Brain pericyte (primary cell): ENCODE data around the gene ZNF440.
"Not testable (repeated sequence)": the region's sequence is repeated elsewhere in the genome, so short reads cannot be mapped to it uniquely, and the experiment has no call there.

Experiments used
- DNase-seq: peaks from one replicate; pipeline ENCODE4 v3.0.0-alpha.2; 2012; ENCODE audit warnings: low read depth, low spot score

ZNF440 gene

DNA sequence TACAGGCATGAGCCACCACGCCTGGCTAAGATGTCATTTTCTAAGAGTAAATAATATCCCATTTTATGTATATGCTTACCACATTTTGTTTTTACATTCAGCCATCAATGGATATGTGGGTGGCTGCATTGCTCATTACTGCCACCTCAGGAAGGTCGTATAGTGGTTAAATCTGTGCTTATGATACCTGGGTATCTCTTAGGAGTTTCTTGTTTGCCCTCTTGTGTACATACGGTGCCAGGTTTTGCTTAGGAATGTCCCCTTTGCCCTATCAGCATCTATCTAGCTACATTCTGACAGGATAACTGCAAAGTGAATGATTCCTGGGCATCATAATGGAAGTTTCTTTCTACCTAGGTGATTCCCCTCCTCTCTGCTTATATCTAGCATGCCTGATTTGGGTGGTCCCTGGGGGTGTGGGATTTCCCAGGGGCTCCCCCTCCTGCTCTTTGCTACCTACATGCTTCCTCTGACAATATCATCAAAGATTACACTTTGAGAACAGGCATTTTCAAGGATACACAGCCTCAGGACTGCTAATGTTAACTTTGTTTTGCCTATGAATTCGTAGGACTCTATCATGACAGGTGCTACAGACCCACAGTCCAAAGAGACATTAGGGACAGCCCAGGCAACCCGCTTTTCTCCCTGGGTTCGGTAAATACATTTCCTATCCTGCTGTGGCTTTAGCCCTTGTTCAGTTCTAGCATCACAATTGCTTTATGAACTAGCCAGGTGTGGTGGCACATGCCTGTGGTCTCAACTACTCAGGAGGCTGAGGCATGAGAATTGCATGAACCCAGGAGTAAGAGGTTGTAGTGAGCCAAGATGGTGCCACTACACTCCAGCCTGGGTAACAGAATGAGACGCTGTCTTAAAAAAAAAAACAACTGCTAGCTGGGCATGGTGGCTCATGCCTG lies 15.1 kb downstream of the ZNF440 start:
- not testable (repeated sequence) for DNase-seq

DNA sequence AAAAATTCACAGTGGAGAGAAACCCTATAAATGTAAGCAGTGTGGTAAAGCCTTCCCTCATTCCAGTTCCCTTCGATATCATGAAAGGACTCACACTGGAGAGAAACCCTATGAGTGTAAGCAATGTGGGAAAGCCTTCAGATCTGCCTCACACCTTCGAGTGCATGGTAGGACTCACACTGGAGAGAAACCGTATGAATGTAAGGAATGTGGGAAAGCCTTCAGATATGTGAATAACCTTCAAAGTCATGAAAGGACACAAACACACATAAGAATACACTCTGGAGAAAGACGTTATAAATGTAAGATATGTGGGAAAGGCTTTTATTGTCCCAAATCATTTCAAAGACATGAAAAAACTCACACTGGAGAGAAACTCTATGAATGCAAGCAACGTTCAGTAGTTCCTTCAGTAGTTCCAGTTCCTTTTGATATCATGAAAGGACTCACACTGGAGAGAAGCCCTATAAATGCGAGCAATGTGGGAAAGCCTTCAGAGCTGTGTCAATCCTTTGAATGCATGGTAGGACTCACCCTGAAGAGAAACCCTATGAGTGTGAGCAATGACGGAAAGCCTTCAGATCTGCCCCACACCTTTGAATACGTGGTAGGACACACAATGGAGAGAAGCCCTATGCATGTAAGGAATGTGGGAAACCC lies 18.3 kb downstream of the ZNF440 start:
- no peak for DNase-seq

DNA sequence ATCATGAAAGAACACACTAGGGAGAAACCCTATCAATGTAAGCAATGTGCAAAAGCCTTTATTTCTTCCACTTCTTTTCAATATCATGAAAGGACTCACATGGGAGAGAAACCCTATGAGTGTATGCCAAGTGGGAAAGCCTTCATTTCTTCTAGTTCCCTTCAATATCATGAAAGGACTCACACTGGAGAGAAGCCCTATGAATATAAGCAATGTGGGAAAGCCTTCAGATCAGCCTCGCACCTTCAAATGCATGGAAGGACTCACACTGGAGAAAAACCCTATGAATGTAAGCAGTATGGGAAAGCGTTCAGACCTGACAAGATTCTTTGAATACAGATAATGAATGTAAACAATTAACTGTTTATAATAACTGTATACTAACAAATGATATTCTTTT lies 19.5 kb downstream of the ZNF440 start:
- DNase-seq = no peak

DNA sequence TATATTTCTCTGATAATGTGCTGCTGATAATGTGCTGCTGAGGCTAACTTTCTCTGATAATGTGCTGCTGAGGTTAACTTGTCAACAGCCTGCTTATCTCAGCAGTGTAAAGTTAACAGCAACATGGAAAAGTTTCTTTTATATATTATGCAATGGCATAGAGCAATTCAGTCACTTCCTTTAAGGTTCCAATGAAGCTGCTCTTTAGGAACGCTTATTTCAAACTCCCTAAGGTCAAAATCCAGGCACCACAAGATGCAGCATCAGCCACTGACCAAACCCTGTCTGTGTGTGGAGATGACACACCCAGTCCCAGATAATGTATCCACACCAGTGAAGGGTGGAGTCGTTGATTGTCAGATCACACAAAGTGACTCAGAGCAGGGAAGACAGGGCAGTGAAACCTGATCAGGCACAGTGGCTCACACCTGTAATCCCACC lies 21.6 kb downstream of the ZNF440 start:
- DNase-seq = not testable (repeated sequence)

DNA sequence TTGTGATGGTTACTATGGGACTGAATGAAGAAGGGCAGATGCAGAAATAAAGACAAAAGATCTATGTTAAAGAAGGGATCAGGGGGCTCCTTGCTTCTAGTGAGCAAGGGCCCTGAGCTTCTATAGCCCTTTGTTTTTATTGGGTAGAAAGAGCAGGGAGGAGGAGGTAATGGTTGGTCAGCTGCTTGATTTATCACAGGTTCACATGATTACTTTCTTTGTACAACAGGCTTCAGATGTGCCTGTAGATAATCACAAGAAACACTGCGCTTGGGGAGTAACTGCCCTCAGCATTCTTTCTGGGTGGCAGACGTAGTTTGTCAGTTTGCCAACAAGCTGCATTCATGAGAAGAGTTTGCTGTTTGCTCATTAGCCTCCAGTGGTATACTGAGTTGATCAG lies 29.6 kb downstream of the ZNF440 start:
- DNase-seq = no peak

DNA sequence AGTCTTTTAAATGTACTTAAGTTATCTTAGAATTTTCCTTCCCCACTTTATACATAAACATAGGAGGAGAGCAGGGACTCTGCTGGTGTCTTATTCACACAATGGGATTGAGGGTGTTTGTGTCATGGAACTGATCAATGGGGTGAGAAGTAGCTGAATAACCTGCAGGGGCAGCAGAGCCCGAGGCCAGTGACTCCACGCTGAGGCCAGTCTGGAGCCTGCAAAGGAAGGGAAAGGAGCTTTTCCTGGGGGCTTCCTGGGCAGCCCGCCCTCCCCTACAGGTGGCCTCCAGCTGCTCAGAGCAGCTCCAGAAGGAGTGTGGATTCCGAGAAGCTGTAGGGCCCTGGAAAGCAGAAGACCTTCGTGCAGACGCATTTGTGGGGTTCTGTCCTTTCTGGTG lies 33.5 kb downstream of the ZNF440 start:
- not testable (repeated sequence) for DNase-seq

DNA sequence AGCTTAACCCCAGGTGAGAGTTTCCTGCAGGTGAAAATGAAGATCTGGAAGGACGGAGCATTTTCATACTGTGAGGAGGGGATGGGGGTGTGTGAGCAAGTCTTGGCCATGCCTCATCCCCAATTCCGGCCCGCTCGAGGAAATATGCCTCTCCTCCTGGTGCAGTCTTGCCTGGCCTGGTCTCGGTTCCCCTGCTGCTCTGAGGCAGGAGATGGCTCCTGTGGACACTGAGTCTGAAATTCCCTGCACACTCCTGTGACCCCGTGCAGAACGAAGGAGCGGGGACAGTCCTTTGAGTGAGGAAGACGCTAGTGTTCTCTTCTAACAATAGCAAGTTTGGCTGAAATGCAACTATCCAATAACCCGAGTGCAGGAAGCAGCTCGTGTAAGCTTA lies 34.1 kb downstream of the ZNF440 start:
- DNase-seq = no peak

DNA sequence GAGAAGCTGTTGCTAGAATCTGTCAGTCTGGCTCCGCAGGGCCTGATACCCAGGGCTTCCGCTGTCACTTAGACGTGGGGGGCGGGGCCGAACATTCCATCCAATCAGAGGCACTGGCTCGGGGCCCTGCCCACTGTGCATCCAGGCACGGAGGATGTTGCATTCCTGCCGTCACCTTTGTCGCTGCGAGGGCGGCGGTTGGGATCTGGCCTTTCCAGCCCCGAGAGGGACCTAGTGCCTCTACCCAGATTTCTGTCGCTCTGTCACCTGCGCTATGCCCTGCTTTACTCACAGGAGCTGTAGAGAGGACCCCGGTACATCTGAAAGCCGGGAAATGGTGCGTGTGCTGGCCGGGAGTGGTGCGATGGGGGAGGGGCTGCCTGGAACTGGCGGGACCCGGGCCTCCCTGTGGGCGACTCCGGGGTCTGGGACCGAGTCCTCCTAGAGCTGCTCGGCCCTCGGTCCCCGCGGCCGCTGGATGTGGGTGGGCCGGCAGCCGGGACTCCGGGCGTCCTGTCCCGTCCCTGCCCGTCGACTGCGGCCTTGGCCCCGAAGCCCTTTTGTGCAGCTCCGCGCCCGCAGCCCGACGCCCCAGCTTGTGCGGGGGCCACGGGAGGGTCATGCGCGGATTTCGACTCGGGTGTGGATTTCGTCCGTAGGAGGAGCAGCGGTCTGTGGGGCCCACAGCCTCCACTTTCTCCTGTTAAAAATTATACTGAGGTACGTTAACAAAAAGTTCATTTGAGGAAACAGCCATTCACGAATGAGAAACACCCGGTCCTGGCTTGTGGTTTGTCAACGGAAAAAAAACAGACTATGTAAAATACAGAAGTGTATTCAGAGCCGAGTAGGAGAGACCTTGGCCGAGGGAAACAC lies 34.8 kb downstream of the ZNF440 start, which contains the start of gene ZNF439:
Gene ZNF439, plus strand, starts transcription at position 133 of the 876 bp plus-strand sequence. Its CDS starts 142 bp downstream, at position 275.
- no peak for DNase-seq

DNA sequence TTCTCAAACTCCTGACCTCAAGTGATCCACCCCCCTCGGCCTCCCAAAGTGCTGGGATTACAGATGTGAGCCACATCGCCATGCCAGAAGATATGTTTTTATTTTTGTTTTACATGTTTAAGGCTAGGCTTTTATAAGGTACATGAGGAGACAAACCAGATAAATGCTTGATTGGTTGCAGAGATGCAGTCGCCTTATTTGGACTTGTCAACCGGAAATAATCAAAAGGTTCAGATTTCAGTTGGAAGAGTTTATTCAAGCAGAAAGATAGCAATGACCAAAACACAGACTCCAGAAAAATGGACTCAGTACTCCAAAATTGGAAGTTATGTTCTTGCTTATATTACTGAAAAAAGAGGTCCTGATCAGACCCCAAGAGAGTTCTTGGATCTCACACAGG lies 36.2 kb downstream of the ZNF440 start:
- DNase-seq = not testable (repeated sequence)

DNA sequence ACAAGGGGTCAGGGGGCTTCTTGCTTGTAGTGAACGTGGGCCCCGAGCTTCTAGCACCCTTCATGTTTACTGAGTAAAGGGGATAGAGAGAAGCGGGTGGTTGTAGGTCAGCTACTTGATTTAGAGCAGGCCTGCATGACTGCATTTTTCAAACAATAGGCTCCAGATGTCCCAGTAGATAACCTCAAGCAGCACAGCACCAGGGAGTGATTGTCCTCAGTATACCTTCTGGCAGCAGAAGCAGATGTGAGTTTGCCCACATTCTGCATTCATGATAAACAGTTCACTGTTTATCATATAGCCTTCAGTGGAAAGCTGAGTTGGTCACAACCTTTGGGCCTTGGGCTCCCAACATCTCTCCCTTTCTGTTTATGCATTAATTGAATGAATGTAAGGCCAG lies 39.3 kb downstream of the ZNF440 start:
- no peak for DNase-seq

DNA sequence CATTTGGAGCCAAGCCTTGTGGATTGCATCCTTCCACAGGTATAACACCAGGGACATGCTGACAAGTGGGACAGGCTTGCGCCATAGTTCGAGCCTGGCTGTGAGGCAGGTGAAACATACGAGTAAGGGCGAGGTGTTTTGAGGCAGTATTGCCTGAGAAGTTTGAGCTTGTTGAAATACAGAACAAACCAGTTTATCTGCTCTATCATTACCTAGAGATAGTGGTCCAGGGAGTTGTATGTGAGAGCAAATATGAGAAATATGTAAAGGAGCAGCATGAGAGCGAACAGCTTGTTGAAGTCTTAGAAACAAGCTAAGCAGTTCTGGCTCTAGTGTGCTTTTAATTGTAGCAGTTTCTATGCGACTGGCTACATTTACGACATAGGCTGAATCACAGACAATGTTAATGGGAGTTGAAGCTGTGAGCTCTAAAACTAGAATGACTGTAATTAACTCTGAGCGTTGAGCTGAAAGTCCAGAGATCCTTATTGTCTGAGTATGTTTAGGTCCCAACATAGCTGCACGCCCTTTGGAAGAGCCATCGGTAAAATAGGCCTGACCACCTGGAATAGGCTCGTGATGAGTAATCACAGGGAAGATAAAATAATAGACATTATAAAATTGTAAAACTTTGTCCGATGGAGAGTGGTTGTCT lies 42.6 kb downstream of the ZNF440 start:
- no peak for DNase-seq

DNA sequence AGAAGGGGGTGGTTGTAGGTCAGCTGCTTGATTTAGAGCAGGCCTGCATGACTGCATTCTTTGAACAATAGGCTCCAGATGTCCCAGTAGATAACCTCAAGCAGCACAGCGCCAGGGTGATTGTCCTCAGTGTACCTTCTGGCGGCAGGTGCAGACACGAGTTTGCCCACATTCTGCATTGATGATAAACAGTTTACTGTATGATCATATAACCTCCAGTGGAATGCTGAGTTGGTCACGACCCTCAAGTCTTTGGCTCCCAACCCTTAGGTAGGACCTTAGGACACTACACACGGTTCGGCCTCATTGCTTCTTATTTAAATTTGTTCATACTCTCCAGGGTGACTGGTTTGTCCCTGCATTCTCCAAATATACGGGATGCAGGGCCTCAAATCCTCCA lies 46.6 kb downstream of the ZNF440 start:
- no peak for DNase-seq

DNA sequence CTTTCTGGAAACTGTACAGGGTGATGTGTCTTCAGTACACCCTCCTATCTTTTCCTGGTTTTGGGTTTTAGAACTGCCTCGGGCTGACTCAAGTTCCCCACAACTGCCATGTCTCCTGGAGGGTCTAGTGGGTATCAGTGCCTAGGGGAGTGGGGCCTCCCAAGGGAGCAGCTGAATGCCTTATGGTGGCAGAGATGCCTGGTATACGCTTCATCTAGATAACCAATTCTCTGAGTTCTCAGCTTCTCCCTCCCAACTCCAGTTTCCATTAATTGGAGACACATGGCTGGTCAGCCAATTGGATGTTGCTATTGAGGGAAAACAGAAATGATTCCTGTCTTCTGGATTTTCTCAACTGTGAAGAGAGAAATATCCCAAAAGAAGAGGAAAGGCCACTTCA lies 47.2 kb downstream of the ZNF440 start:
- no peak for DNase-seq

DNA sequence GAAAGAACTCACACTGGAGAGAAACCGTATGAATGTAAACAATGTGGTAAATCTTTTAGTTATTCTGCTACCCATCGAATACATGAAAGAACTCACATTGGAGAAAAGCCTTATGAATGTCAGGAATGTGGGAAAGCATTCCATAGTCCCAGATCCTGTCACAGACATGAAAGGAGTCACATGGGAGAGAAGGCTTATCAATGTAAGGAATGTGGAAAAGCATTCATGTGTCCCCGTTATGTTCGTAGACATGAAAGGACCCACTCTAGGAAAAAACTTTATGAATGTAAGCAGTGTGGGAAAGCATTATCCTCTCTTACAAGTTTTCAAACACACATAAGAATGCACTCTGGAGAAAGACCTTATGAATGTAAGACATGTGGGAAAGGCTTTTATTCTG lies 53.7 kb downstream of the ZNF440 start:
- not testable (repeated sequence) for DNase-seq

DNA sequence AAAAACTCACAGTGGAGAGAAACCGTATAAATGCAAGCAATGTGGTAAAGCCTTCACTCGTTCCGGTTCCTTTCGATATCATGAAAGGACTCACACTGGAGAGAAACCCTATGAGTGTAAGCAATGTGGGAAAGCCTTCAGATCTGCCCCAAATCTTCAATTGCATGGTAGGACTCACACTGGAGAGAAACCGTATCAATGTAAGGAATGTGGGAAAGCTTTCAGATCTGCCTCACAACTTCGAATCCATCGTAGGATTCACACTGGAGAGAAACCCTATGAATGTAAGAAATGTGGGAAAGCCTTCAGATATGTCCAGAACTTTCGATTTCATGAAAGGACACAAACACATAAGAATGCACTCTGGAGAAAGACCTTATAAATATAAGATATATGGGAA lies 54.1 kb downstream of the ZNF440 start:
- no peak for DNase-seq

DNA sequence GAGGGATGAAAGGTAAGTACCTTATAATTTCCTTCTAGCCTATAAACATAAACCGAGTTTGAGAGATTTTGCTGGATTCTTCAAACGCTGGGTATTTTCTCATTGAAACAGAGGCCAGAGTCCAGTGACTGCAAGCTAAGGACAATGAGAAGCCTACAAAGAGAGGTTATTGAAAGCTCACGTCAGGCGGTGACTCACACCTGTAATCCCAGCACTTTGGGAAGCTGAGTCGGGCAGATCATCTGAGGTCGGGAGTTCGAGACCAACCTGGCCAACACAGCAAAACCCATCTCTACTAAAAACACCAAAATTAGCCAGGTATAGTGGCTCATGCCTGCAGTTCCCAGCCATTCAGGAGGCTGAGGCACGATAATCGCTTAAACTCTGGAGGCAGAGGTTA lies 58.6 kb downstream of the ZNF440 start:
- no peak for DNase-seq

DNA sequence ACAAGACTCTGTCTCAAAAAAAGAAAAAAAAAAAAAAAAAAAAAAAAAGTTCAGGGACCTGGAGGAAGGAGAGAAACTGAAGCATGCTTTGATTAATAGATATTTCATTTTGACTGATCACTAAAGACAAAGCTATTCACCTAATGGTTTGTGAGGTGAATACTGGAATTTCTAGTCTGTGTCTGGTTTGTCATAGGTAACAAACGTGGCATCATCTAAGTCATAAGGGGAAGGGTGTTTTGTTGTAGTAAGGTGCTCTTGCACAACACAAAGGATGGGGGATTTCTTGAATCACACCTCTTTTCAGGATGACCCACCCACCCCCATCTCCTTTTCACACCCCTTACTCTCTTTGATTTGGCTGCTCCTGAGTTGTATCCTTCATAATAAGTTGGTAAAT lies 59.7 kb downstream of the ZNF440 start:
- no peak for DNase-seq

DNA sequence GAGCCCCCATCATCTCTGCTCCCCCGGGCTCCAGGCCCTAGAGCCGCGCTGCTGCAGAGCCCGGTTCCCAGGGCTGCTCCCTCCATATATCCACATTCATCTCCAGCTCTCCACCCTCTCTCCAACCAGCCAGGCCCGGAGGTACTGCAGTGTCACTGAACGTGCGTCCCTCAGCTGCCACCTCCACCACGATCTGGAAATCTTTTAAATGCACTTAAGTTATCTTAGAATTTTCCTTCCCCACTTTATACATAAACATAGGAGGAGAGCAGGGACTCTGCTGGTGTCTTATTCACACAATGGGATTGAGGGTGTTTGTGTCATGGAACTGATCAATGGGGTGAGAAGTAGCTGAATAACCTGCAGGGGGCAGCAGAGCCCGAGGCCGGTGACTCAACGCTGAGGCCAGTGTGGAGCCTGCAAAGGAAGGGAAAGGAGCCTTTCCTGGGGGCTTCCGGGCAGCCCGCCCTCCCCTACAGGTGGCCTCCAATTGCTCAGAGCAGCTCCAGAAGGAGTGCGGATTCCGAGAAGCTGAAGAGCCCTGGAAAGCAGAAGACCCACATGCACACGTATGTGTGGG lies 65.7 kb downstream of the ZNF440 start:
- not testable (repeated sequence) for DNase-seq

DNA sequence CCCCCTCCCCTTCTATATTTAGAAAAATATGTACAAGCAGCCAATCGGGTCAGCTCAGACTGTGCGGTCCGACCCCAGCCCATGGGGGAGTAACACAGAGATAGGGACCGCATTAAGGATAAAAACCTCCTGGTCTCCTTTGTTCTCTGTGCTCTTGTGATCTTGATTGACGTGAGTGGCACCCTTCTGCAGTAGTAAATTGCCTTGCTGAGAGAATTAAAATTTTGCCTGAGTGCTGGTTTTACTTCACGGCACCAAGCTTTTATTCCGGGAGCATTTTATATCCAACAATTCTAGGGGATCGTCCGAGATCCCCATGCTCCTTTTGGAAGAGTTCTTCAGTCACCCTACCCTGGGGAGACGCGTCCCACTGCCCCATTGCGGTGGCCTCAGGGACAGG lies 66.5 kb downstream of the ZNF440 start:
- no peak for DNase-seq

DNA sequence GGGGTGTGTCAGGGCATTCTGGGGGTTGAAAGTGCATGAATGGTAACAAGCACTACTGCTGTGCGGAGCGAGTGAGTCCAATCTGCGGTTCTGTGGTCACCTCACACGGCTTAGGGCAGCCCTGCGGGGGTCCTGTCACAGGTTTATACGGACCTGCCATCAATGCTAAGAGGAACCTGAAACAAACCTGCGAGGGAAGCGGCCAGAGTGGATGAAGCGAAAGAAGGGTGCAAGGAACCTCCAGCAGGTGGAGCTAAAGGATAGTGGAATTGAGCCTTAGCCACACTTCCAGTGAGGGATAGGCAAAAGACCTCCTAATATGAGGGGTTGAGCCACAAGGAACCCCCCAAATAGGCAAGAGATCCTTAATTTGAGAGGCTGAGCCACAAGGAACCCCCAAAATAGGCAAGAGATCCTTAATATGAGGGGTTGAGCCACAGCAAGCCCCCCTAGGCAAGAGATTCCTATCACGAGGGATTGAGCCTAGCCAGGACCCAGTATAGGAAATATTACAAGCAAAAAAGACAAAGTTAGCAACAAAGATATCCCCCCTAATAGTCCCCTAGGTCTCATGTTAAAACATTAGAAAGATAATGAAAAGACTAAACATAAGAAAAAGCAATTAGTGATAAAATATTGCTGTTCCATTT lies 67.2 kb downstream of the ZNF440 start:
- no peak for DNase-seq
